HEK293 (cell line): Measurements from ENCODE around the gene ABHD17A.

Experiments
- CTCF ChIA-PET: fragments of 350-600 bp; formaldehyde crosslinking; extraction: SDS; loops from one replicate; lab custom pipeline; 2021; ENCODE audit warnings: antibody characterized with exemption; lab: Yijun Ruan, JAX
- POLR2A ChIA-PET: fragments of 300-600 bp; formaldehyde crosslinking; extraction: SDS; loops from one replicate; lab custom pipeline; 2020; ENCODE audit warnings: antibody characterized with exemption, inconsistent platforms; lab: Yijun Ruan, JAX
- H3K27ac ChIP-seq: fragments of 200-500 bp; sonication (Bioruptor generic); 2 replicates; pipeline ENCODE4 v1.5.1; 2014; ENCODE audit warnings: low read depth, low read length, control low read depth, inconsistent platforms; ENCODE audit errors: extremely low read depth
- H3K36me3 ChIP-seq, 2 experiments: fragments of 200-500 bp in 1 of 2; sonication (Bioruptor generic) in 1 of 2; 1 replicate in 1 of 2; 2 replicates in 1 of 2; pipeline ENCODE4 v1.5.1; 2014 to 2017; ENCODE audit warnings: inconsistent platforms in 2 of 2, low read length in 2 of 2; ENCODE audit not compliant: control insufficient read depth in 2 of 2, insufficient read depth in 1 of 2
- H3K4me1 ChIP-seq: fragments of 200-500 bp; sonication (Bioruptor generic); 2 replicates; pipeline ENCODE4 v1.5.1; 2014; ENCODE audit warnings: mild to moderate bottlenecking, low read length, inconsistent platforms; ENCODE audit not compliant: control insufficient read depth, insufficient read depth
- H3K4me3 ChIP-seq: 2 replicates; pipeline ENCODE4 v1.5.1; 2011; ENCODE audit warnings: low read depth, mild to moderate bottlenecking, control low read depth, low read length, moderate library complexity
- H3K9me3 ChIP-seq: fragments of 200-500 bp; sonication (Bioruptor generic); 2 replicates; pipeline ENCODE4 v1.5.1; 2014; ENCODE audit warnings: low read depth, low read length, inconsistent platforms; ENCODE audit not compliant: control insufficient read depth, insufficient read depth
- BCL6B ChIP-seq: fragments of 450-650 bp; formaldehyde crosslinking; IDR thresholded peaks from 2 replicates; pipeline ENCODE4 v1.5.1; 2017; ENCODE audit warnings: missing biosample characterization, missing genetic modification characterization
- GLIS1 ChIP-seq: fragments of 450-650 bp; formaldehyde crosslinking; IDR thresholded peaks from 2 replicates; pipeline ENCODE4 v1.5.1; 2016; ENCODE audit warnings: missing biosample characterization, missing genetic modification characterization
- IKZF3 ChIP-seq: fragments of 450-650 bp; IDR thresholded peaks from 2 replicates; pipeline ENCODE4 v1.5.0; 2018; ENCODE audit warnings: missing biosample characterization, mild to moderate bottlenecking, missing genetic modification characterization, moderate library complexity
- KLF17 ChIP-seq: fragments of 450-650 bp; formaldehyde crosslinking; IDR thresholded peaks from 2 replicates; pipeline ENCODE4 v1.5.1; 2016; ENCODE audit warnings: missing biosample characterization, missing genetic modification characterization
- MYNN ChIP-seq: fragments of 450-650 bp; formaldehyde crosslinking; IDR thresholded peaks from 2 replicates; pipeline ENCODE4 v1.5.1; 2016; ENCODE audit warnings: missing biosample characterization, missing genetic modification characterization, borderline replicate concordance
- PATZ1 ChIP-seq: fragments of 450-650 bp; formaldehyde crosslinking; IDR thresholded peaks from 2 replicates; pipeline ENCODE4 v1.5.1; 2016; ENCODE audit warnings: missing biosample characterization, missing genetic modification characterization
- SP2 ChIP-seq: fragments of 450-650 bp; formaldehyde crosslinking; IDR thresholded peaks from 2 replicates; pipeline ENCODE4 v1.5.1; 2016; ENCODE audit warnings: missing biosample characterization, missing genetic modification characterization
- SP7 ChIP-seq: fragments of 450-650 bp; formaldehyde crosslinking; IDR thresholded peaks from 2 replicates; pipeline ENCODE4 v1.5.1; 2016; ENCODE audit warnings: missing biosample characterization, missing genetic modification characterization
- TSHZ1 ChIP-seq: fragments of 450-650 bp; formaldehyde crosslinking; IDR thresholded peaks from 2 replicates; pipeline ENCODE4 v1.5.1; 2016; ENCODE audit warnings: missing biosample characterization, missing genetic modification characterization, borderline replicate concordance
- ZBTB20 ChIP-seq: fragments of 450-650 bp; formaldehyde crosslinking; IDR thresholded peaks from 2 replicates; pipeline ENCODE4 v1.5.1; 2016; ENCODE audit warnings: missing biosample characterization, missing genetic modification characterization
- ZBTB8A ChIP-seq: fragments of 450-650 bp; formaldehyde crosslinking; IDR thresholded peaks from 2 replicates; pipeline ENCODE4 v1.5.1; 2016; ENCODE audit warnings: missing biosample characterization, missing genetic modification characterization
- ZEB2 ChIP-seq: fragments of 450-650 bp; formaldehyde crosslinking; IDR thresholded peaks from 2 replicates; pipeline ENCODE4 v1.5.1; 2016; ENCODE audit warnings: missing biosample characterization, missing genetic modification characterization
- ZFHX2 ChIP-seq: fragments of 450-650 bp; formaldehyde crosslinking; conservative IDR thresholded peaks from 2 replicates; pipeline ENCODE4 v1.5.1; 2016; ENCODE audit warnings: missing biosample characterization, missing genetic modification characterization
- ZNF133 ChIP-seq: fragments of 450-650 bp; formaldehyde crosslinking; IDR thresholded peaks from 2 replicates; pipeline ENCODE4 v1.5.1; 2016; ENCODE audit warnings: missing biosample characterization, missing genetic modification characterization
- ZNF157 ChIP-seq: fragments of 450-650 bp; formaldehyde crosslinking; IDR thresholded peaks from 2 replicates; pipeline ENCODE4 v1.5.1; 2016; ENCODE audit warnings: missing biosample characterization, missing genetic modification characterization
- ZNF184 ChIP-seq: fragments of 450-650 bp; IDR thresholded peaks from 2 replicates; pipeline ENCODE4 v1.5.1; 2018; ENCODE audit warnings: missing biosample characterization, mild to moderate bottlenecking, missing genetic modification characterization
- ZNF24 ChIP-seq: fragments of 450-650 bp; formaldehyde crosslinking; IDR thresholded peaks from 2 replicates; pipeline ENCODE4 v1.5.1; 2016; ENCODE audit warnings: missing biosample characterization, missing genetic modification characterization
- ZNF324 ChIP-seq: fragments of 450-650 bp; formaldehyde crosslinking; IDR thresholded peaks from 2 replicates; pipeline ENCODE4 v1.5.1; 2016; ENCODE audit warnings: missing biosample characterization, missing genetic modification characterization
- ZNF341 ChIP-seq: fragments of 450-650 bp; formaldehyde crosslinking; IDR thresholded peaks from 2 replicates; pipeline ENCODE4; 2016; ENCODE audit warnings: low read depth, missing biosample characterization, missing genetic modification characterization
- ZNF449 ChIP-seq: fragments of 450-650 bp; formaldehyde crosslinking; IDR thresholded peaks from 2 replicates; pipeline ENCODE4 v1.5.1; 2017; ENCODE audit warnings: missing biosample characterization, mild to moderate bottlenecking, missing genetic modification characterization, moderate library complexity
- ZNF501 ChIP-seq: fragments of 450-650 bp; formaldehyde crosslinking; IDR thresholded peaks from 2 replicates; pipeline ENCODE4 v1.5.1; 2016; ENCODE audit warnings: missing biosample characterization, missing genetic modification characterization
- ZNF600 ChIP-seq: fragments of 450-650 bp; formaldehyde crosslinking; IDR thresholded peaks from 2 replicates; pipeline ENCODE4 v1.5.1; 2016; ENCODE audit warnings: missing biosample characterization, missing genetic modification characterization
- ZNF692 ChIP-seq: fragments of 450-650 bp; formaldehyde crosslinking; IDR thresholded peaks from 2 replicates; pipeline ENCODE4 v1.5.1; 2016; ENCODE audit warnings: missing biosample characterization, missing genetic modification characterization
- ZNF777 ChIP-seq: fragments of 450-650 bp; formaldehyde crosslinking; IDR thresholded peaks from 2 replicates; pipeline ENCODE4 v1.5.1; 2017; ENCODE audit warnings: missing biosample characterization, missing genetic modification characterization, borderline replicate concordance
- ZNF837 ChIP-seq: fragments of 450-650 bp; formaldehyde crosslinking; IDR thresholded peaks from 2 replicates; pipeline ENCODE4 v1.5.1; 2016; ENCODE audit warnings: missing biosample characterization, missing genetic modification characterization
- ZSCAN23 ChIP-seq: fragments of 450-650 bp; formaldehyde crosslinking; IDR thresholded peaks from 2 replicates; pipeline ENCODE4 v1.5.1; 2016; ENCODE audit warnings: missing biosample characterization, missing genetic modification characterization
- ZSCAN30 ChIP-seq: fragments of 450-650 bp; IDR thresholded peaks from 2 replicates; pipeline ENCODE4 v1.5.1; 2018; ENCODE audit warnings: missing biosample characterization, mild to moderate bottlenecking, missing genetic modification characterization, moderate library complexity

ABHD17A gene

GRCh38 chr19:1853295-1854038 is 31.8 kb downstream of the ABHD17A start:
- Histone ChIP-seq H3K9me3 (no peaks in the 10 kb centered on the region), H3K4me1 (peaks cover 3% of the 10 kb centered on the region; the same call in 1 of the 2 replicates), H3K4me3 (no peak overlapping the region), H3K36me3 (no peaks in the 10 kb centered on the region), H3K27ac (no peak overlapping the region)
- CTCF ChIA-PET: interaction anchor here (0.6 to 3.3 kb wide), 9 partner anchors 12 to 384 kb away, joined by 3 to 13 read pairs (median 4); no protein-coding TSS in a partner anchor
- POLR2A ChIA-PET: no interaction called here
- TF ChIP-seq ZSCAN30 (tag by site-specific recombination) (peak; percentile 87), ZNF133 (tag by site-specific recombination) (no peak), SP2 (tag by site-specific recombination) (peak; percentile 61), SP7 (tag by site-specific recombination) (peak; percentile 62), ZNF449 (tag by site-specific recombination) (0 out of 2 replicates have a peak, but pooled peaks have one; percentile 53), ZNF157 (tag by site-specific recombination) (no peak), BCL6B (tag by site-specific recombination) (no peak), ZNF692 (0 out of 2 replicates have a peak, but pooled peaks have one; percentile 56), ZSCAN23 (tag by site-specific recombination) (peak; percentile 44), ZNF777 (no peak), ZEB2 (0 out of 2 replicates have a peak, but pooled peaks have one; percentile 34), ZBTB20 (tag by site-specific recombination) (no peak), ZNF341 (tag by site-specific recombination) (peak; percentile 86), IKZF3 (tag by site-specific recombination) (peak; percentile 38), PATZ1 (tag by site-specific recombination) (peak; percentile 36), GLIS1 (tag by site-specific recombination) (peak; percentile 64), ZNF184 (tag by site-specific recombination) (no peak), MYNN (tag by site-specific recombination) (no peak), ZNF324 (tag by site-specific recombination) (peak; percentile 81), ZNF600 (tag by site-specific recombination) (peak; percentile 51), TSHZ1 (tag by site-specific recombination) (peak; percentile 58; the same call in 1 of the 2 replicates), ZNF837 (tag by site-specific recombination) (no peak), ZBTB8A (tag by site-specific recombination) (peak; percentile 52; the same call in 1 of the 2 replicates), ZFHX2 (tag by site-specific recombination) (peak; percentile 30; the same call in 1 of the 2 replicates), ZNF501 (tag by site-specific recombination) (no peak), KLF17 (peak; percentile 86), ZNF24 (peak; percentile 54; the same call in 1 of the 2 replicates)
